ENCODE measurements around the gene RPL9. TPM values are rescaled to one million over a fixed set of nuclear protein-coding genes. Genes with fewer than 3 reads are reported as not detected.

Gene RPL9
- total RNA-seq, 1 experiment from 2014 or later = 1,657 TPM

- POLR2A ChIA-PET = no interaction called here
- ATAC-seq = no peak
Measured at GRCh38 chr4:39502019-39502663, 43.4 kb upstream of the RPL9 start.

More at GRCh38 chr4:39502019-39502663, 43.4 kb upstream of the RPL9 start:
- Histone ChIP-seq H3K79me2 (ENCODE audit: insufficient read depth, low read length) (no peaks in the 10 kb centered on the region), H3K9me2 (ENCODE audit: insufficient read depth) (no peaks in the 10 kb centered on the region), H3K36me3 (ENCODE audit: control insufficient read depth in 1 of 2, insufficient read depth in 2 of 2, low read length in 2 of 2) (peaks cover 33 to 46% of the 10 kb centered on the region in 2 experiments), H3K4me3 (replicated peaks in 1 of 2; ENCODE audit: low read depth in 1 of 2, low read length in 2 of 2) (no peak overlapping the region), H3K4me2 (ENCODE audit: low read length) (no peak overlapping the region), H4K20me1 (ENCODE audit: insufficient read depth) (no peaks in the 10 kb centered on the region), H3K4me1 (ENCODE audit: control insufficient read depth in 1 of 2, insufficient read depth in 2 of 2, low read length in 2 of 2) (no peaks in the 10 kb centered on the region; a peak in 1 of 4 replicates), H3K9ac (ENCODE audit: low read length) (no peak overlapping the region), H2AFZ (ENCODE audit: low read depth, low read length, poor library complexity, severe bottlenecking) (no peak overlapping the region), H3K27ac (ENCODE audit: low read depth, low read length) (no peak overlapping the region), H3K27me3 (ENCODE audit: insufficient read depth, low read length) (no peaks in the 10 kb centered on the region), H3K9me3 (ENCODE audit: control insufficient read depth in 1 of 2, insufficient read depth in 1 of 2, low read depth in 1 of 2, low read length in 2 of 2) (no peaks in the 10 kb centered on the region)
- DNase-seq (ENCODE audit: low read depth, low spot score) = no peak
- CTCF ChIA-PET = no interaction called here
- RAD21 ChIA-PET (ENCODE audit: low non-redundant PET in 1 of 2, low total read pairs in 2 of 2, uncharacterized antibody in 2 of 2, unreplicated experiment in 2 of 2) = no interaction called here
- BruUV-seq (replicated peaks) = no TSS peak
- intact Hi-C loops (cut with micrococcal nuclease) = no loop called here
- TF ChIP-seq FOSL1 (IDR thresholded peaks at IDR 0.05; ENCODE audit: low read depth) = no peak
- no peak for TF ChIP-seq ELF1 (IDR thresholded peaks at IDR 0.05; ENCODE audit: borderline replicate concordance, low read depth)
- no peak for TF ChIP-seq TCF7L2 (IDR thresholded peaks at IDR 0.05; ENCODE audit: borderline replicate concordance, extremely low read depth, insufficient read depth, insufficient read length)
- no peak for TF ChIP-seq YY1 (IDR thresholded peaks at IDR 0.05; ENCODE audit: extremely low read depth, insufficient replicate concordance, low read depth, low read length)
- no peak for TF ChIP-seq EZH2phosphoT487 (IDR thresholded peaks at IDR 0.05; ENCODE audit: borderline replicate concordance)
- TF ChIP-seq ZNF274 (IDR thresholded peaks at IDR 0.05; ENCODE audit: low read depth, low read length) = no peak
- no peak for TF ChIP-seq JUND (IDR thresholded peaks at IDR 0.05)
- TF ChIP-seq REST (IDR thresholded peaks at IDR 0.05; ENCODE audit: low read depth) = no peak
- TF ChIP-seq, protein P1, sequence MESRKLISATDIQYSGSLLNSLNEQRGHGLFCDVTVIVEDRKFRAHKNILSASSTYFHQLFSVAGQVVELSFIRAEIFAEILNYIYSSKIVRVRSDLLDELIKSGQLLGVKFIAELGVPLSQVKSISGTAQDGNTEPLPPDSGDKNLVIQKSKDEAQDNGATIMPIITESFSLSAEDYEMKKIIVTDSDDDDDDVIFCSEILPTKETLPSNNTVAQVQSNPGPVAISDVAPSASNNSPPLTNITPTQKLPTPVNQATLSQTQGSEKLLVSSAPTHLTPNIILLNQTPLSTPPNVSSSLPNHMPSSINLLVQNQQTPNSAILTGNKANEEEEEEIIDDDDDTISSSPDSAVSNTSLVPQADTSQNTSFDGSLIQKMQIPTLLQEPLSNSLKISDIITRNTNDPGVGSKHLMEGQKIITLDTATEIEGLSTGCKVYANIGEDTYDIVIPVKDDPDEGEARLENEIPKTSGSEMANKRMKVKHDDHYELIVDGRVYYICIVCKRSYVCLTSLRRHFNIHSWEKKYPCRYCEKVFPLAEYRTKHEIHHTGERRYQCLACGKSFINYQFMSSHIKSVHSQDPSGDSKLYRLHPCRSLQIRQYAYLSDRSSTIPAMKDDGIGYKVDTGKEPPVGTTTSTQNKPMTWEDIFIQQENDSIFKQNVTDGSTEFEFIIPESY (IDR thresholded peaks at IDR 0.05; ENCODE audit: extremely low read depth, insufficient replicate concordance, low read length) = no peak
- TF ChIP-seq, protein P2, sequence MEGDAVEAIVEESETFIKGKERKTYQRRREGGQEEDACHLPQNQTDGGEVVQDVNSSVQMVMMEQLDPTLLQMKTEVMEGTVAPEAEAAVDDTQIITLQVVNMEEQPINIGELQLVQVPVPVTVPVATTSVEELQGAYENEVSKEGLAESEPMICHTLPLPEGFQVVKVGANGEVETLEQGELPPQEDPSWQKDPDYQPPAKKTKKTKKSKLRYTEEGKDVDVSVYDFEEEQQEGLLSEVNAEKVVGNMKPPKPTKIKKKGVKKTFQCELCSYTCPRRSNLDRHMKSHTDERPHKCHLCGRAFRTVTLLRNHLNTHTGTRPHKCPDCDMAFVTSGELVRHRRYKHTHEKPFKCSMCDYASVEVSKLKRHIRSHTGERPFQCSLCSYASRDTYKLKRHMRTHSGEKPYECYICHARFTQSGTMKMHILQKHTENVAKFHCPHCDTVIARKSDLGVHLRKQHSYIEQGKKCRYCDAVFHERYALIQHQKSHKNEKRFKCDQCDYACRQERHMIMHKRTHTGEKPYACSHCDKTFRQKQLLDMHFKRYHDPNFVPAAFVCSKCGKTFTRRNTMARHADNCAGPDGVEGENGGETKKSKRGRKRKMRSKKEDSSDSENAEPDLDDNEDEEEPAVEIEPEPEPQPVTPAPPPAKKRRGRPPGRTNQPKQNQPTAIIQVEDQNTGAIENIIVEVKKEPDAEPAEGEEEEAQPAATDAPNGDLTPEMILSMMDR (IDR thresholded peaks at IDR 0.05 in 2 of 3, conservative IDR thresholded peaks at IDR 0.05 in 1 of 3; ENCODE audit: borderline replicate concordance in 1 of 3, insufficient read depth in 1 of 3, low read depth in 2 of 3, low read length in 2 of 3) = no peak
- TF ChIP-seq MAX (IDR thresholded peaks at IDR 0.05) = no peak
- no peak for TF ChIP-seq CBX3 (IDR thresholded peaks at IDR 0.05; ENCODE audit: low read depth)
- no peak for TF ChIP-seq POLR2A (IDR thresholded peaks at IDR 0.05; ENCODE audit: borderline replicate concordance, extremely low read depth, insufficient read depth, insufficient read length)
- TF ChIP-seq SP1 (IDR thresholded peaks at IDR 0.05; ENCODE audit: low read depth) = no peak
- no peak for TF ChIP-seq ZFX (IDR thresholded peaks at IDR 0.05)
- TF ChIP-seq SIN3A (IDR thresholded peaks at IDR 0.05; ENCODE audit: low read depth) = no peak

Measured in HCT116 (cell line).